HL-60 (cell line): ENCODE results near the gene KRTAP1-1.

Experiments used
- CTCF ChIP-seq: IDR thresholded peaks from one replicate; pipeline ENCODE4 v1.5.1; 2011; ENCODE audit warnings: low read length, control low read depth, inconsistent platforms; ENCODE audit not compliant: insufficient read depth
- GABPA ChIP-seq: IDR thresholded peaks from 2 replicates; pipeline ENCODE4 v1.6.1; 2012; ENCODE audit warnings: low read depth
- POLR2AphosphoS5 ChIP-seq: IDR thresholded peaks from 2 replicates; pipeline ENCODE4 v1.6.1; 2012; ENCODE audit warnings: low read depth
- TF ChIP-seq, protein P1 (sequence below): IDR thresholded peaks from 2 replicates; pipeline ENCODE4 v1.6.1; 2012; ENCODE audit warnings: low read depth; ENCODE audit not compliant: insufficient replicate concordance

DNA sequence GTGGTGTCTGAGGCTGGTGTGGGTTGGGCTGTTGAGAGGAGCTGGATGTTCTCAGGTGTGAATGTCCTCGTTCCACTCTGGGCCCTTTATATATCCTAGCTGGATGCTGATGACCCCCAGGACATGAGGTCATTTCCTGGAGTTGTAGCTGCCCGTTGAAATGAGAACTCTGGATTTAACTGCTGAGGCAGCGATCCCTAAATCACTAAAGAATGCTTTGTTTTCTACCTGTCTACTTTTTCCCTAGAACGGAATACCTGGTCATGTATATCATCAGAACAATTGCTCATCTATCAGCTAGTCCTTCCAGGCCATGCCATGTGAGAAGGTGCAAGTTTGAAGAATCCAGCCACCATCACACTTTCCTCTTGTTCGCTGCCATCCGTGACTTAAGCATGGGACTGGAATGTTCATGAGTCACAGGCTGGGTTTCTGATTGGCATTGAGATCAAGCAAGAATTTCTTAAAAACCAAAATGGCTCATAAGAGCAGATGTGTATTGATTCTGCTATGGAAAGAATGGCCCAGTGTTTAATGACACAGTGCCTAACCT is 18.9 kb upstream of the KRTAP1-1 start, which contains the start of gene KRTAP2-3:
- TF ChIP-seq CTCF (no peak), GABPA (no peak), POLR2AphosphoS5 (no peak)
- TF ChIP-seq, protein P1, sequence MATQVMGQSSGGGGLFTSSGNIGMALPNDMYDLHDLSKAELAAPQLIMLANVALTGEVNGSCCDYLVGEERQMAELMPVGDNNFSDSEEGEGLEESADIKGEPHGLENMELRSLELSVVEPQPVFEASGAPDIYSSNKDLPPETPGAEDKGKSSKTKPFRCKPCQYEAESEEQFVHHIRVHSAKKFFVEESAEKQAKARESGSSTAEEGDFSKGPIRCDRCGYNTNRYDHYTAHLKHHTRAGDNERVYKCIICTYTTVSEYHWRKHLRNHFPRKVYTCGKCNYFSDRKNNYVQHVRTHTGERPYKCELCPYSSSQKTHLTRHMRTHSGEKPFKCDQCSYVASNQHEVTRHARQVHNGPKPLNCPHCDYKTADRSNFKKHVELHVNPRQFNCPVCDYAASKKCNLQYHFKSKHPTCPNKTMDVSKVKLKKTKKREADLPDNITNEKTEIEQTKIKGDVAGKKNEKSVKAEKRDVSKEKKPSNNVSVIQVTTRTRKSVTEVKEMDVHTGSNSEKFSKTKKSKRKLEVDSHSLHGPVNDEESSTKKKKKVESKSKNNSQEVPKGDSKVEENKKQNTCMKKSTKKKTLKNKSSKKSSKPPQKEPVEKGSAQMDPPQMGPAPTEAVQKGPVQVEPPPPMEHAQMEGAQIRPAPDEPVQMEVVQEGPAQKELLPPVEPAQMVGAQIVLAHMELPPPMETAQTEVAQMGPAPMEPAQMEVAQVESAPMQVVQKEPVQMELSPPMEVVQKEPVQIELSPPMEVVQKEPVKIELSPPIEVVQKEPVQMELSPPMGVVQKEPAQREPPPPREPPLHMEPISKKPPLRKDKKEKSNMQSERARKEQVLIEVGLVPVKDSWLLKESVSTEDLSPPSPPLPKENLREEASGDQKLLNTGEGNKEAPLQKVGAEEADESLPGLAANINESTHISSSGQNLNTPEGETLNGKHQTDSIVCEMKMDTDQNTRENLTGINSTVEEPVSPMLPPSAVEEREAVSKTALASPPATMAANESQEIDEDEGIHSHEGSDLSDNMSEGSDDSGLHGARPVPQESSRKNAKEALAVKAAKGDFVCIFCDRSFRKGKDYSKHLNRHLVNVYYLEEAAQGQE, result no peak
